GM10847 (cell line): ENCODE data around the gene CISD2.

Experiments
- POLR2A ChIP-seq: IDR thresholded peaks from 2 replicates; pipeline ENCODE4 v1.6.1; 2011; ENCODE audit not compliant: insufficient read length; ENCODE audit errors: extremely low read depth

CISD2 gene, protein sequence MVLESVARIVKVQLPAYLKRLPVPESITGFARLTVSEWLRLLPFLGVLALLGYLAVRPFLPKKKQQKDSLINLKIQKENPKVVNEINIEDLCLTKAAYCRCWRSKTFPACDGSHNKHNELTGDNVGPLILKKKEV

DNA sequence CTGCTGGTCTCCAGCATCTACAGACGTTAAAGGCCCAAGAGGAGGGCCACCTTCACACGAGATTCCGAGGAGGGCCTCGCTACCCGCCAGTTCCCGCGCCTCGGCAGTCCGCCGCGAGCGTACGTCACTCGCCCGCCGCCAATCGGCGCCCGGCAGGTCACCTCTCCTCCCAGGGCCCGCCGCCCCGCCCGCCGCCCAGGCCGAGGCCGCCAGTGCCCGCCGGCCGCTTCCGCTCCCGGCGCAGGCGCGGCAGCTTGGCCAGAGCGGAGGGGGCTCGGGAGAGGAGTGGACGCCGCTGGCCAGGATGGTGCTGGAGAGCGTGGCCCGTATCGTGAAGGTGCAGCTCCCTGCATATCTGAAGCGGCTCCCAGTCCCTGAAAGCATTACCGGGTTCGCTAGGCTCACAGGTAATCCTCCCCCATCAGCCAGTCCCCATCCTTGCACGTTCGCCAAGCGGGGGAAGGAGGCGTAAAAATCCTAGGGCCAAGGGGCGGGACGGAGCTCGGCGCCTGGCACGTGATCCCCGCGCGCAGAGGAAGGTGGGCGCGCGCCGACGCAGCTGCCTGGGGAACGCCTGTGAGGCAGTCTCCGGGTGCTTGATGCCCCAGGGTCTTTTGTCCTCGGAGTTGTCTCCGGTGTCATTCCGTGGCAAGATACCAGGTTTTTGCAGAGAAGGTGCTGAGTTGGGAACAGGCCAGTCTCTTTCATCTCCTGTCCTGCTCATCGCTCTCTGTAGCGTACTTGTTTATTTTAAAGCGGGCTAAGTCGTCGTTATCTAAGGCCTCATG, at the start of gene CISD2:
Gene CISD2 (plus strand): TSS at position 212 of the 788 bp plus-strand sequence. CDS start 93 bp downstream, at position 305.
- peak; percentile 83 for TF ChIP-seq POLR2A

DNA sequence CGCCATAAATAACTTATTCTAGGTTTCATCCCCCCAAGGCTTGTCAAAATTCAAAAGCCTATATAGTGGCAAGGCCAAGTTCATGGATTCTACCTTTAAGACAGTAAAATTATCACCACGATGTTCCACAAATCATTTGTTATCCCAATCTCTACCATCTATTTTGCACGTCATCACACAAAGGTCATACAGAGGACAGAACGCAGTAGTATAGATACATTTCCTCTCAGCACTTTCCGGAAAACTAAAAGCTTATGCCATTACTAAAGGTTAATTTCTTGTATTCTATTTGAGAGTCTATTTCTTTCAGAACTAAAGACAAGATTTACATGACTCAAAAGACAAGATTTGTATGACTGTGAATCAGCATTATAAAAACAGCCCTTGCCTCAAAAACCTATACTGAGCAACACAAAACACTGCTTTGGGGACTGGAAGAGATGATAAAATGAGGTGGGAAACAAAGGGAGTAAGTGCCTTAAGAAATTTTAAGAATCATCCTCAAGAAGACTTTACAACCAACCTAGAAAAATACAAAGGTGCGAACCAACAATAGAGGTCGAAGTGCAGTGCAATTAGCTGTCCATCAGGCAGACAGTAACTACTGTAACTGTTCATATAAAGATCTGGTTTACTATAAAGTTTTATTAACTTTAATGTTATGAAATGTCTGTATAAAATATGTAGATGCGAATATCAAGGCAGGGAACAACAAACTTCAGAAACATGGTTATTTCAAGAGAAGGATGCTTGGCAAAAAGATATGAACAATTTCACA, 49.0 kb upstream of the CISD2 start:
- TF ChIP-seq POLR2A: no peak

DNA sequence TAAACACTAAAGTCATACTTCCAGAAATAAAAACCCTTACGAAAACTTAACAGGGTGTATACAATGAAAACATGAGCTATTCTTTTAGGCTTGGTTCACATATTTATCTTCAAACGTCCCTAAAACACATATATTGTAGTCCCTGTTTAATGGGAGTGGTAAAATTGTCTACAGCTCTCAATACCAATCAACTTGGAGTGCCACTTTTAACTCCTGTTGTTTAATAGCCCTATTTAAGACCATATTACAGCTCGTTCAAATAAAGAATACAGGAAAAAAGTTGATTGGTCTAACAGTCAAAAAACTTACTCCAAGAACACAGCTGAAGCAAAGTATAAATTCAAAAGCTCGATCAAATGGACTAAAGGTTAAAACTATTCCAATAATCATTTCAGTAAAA, 45.3 kb upstream of the CISD2 start:
- TF ChIP-seq POLR2A: no peak

DNA sequence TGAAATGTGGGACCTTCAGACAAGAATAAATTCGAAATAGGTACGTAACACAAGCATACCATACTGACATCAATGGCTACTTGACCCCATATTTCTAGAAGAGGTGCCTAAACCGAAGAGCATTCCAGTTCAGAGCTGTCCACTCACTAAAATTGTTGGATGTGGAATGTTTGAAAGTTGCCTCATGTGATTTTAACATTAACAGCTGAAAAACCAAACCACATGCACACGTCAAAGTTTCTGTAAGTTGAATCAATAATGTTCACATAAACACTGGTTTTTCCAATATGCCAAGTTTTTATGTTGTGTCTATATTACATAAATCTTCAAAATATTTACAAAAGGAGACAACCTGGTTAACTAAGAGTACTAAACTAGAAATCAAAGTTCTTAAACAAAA, 44.9 kb upstream of the CISD2 start:
- TF ChIP-seq POLR2A: no peak

DNA sequence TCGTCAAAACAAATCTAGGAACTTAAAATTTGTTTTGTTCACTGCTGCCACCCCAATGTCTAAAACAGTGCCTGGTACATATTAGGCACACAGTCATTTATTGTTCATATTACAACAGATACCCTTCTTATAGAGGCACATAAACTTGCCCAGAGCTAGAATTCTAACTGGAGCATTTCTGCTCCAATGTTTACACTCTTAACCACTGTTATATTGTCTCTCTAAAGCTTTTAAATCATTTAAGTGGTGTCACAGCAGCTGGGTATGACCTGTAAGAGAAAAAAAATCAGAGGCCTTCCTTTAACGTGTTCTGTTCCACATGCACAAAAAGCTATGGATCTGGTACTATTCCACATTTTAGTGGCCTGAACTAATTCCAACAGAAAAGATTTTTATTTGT, 44.4 kb upstream of the CISD2 start:
- TF ChIP-seq POLR2A: no peak

DNA sequence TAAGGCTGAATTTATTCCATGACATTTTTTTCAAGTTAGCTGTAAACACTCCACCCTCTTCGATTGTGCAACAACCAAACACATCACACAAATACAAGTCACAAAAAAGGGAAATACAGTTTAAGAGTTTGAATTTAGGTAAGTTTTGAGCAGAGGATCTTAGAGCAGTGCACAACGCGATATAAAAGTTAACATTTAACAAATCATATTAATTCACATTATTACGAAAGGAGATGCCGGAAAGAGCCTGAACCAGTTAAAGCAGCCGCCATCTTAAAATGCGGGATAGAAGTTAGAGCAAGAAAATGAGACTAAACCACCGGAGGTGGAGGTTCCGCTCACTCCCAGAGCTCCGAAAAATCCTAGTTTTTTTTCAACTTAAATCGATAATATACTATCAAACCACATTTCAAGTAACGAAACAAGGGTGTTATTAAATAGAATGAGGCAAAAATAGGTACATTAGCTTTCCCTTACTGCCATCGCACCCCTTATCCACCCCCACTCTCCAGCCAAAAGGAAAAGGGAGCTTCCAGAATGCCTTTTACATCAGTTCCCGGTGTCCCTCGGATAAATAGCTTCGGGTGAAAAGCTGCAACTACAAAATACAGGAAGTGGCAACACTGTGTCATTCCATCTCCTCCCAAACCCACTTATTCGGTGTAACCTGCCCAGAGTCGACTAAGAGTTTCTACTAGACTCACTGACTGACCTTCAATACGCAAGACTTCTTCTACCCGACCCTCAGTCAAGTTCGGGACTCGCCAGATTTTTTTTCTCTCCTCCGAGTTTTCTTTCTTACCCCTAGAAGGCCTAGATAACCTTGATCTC, 43.3 kb upstream of the CISD2 start:
- no peak for TF ChIP-seq POLR2A

DNA sequence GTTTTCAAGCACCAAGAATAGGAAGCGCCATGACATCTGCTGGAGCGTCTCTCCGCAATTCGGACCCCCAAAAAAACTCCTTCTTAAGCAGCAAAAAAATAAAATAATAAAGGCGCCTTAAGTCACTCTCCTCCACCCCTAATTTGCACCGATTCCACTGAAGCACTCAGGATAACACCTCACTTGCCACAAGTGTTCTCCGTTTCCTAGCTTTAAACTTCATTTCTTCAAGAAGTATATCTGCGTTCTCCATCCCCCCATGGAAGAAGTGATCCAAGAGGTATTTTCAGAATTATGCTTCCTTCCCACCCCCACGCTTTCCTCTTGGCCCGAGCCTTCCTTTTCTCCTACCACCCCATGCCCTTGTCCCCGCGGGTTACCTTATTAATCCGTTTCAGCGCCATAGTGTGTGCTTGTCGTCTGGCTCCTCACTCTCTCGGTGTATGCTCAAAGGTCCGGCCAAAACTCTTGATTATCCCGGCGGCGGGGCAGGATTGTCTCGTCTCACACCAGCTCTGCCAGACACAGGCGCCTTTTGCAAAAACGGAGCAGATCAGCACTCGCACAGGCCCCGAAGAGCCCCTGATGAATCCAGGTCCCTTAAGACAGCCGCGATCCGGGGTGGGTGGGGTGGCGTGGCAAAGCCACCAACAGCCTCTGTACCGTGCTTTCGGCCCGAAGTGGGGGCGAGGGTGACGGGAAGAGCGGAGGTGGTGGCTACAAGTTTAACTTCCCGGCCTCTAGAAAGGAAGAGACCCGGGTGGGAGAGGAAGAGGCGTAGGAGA, 42.5 kb upstream of the CISD2 start:
- TF ChIP-seq POLR2A: no peak

DNA sequence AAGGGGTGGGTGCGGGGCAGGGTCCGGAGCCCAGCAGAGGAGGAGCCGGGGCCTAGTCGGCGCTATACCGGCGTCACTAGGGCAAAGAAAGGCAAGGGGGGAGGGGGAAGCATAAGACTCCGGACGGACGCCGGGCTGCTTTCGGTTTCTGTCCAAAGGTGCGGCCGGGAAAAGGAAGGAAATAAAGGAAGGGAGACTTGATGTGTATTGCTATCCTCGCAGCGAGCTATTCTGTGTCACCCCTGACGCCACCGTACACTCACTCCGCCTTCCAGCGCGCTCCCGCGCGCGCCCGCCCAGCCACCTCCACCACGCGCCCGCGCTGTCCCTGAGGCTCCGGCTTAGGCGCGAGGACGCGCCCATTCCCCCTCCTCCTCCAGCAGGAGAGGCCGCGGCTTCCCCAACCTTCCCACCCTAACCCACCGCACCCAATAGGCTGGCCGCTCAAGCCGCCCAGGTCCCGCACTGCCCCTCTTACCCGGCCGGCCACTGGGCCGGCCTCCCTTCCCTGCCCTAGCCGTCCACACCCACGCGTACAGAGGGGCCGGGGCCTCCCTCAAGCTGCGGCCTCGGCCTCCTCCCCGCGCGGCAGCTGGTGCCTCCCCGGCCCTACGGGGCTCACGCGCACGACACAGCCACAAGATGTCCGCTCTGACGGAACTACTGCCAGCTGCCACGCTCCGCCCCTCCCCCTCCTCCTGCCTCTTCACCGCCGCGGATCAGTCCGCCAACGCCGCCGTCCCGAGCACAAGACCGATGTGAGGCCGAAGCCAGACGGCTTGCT, 41.7 kb upstream of the CISD2 start, which contains the start of gene UBE2D3:
Gene UBE2D3 (minus strand): TSS at position 662 of the 784 bp plus-strand sequence. CDS start 1,043 bp downstream, outside the sequence.
- peak; percentile 80 for TF ChIP-seq POLR2A

DNA sequence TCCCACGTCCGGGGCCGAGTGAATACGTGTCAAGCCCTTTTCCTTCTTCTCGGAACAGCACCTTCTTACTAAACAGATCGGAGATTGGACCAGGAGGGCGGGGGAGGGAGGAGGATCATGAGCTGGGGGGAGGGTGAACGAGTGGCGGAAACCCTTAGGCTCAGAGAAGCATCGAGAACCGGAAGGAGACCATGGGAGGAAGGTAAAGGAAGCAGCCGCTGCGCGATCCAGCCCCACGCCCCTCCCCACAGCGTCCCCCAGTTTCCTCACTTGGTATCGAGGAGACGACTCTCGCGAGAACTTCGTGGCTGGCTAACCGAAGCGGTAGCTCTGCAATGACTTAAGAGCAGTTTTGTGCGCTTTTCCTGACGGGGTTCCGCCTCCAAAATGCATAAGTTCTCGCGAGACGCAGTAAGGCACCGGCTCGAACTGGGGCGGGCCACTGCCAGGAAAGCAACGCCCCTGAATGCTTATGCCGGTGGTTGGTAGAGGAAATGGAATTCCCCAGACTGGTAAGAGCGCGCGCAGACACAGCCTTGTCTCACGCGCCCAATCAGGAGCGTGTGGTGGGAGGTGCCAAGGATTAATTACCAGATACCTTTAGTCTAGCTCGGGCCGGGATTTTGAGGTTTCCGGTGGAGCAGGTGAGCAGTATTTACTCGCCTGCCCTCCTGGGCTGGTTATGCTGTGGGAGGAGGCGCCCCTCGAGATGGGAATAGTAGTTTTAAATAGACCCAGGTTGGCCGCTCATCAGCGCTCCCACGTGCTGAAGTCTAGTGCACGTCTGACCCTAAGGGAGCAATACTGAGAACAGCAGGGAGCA, 40.9 kb upstream of the CISD2 start:
- peak; percentile 50 for TF ChIP-seq POLR2A

DNA sequence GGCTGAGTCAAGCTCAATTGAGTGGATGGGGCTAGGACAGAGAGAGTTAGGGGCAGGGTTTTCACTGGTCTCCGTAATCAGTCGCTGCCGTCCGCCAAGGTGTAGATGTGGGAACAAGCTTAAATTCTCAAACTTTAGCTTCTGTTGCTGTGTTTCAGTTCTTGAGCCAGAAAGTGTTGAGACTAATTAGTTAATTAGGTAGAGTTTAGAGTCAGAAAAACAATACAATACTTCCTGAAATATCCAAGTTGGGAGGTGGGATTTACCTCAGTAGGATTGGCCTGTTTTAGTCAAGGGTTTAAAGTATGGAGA, 40.3 kb upstream of the CISD2 start:
- TF ChIP-seq POLR2A: no peak

DNA sequence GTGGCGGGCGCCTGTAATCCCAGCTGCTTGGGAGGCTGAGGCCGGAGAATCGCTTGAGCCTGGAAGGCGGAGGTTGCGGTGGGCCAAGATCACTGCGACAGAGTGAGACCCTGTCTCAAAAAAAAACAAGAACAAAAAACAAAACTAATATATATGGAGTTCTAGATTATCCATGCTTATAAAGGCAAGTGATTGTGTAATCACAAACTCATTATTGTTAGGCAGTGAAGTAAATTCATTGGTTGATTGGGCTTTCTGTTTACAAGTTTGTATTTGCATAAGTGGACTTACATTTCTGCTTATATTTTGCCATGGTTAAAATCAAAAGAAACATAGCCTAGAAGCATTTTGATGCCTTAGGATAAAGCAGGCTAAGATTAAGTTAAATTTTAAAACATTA, 39.0 kb upstream of the CISD2 start:
- no peak for TF ChIP-seq POLR2A

DNA sequence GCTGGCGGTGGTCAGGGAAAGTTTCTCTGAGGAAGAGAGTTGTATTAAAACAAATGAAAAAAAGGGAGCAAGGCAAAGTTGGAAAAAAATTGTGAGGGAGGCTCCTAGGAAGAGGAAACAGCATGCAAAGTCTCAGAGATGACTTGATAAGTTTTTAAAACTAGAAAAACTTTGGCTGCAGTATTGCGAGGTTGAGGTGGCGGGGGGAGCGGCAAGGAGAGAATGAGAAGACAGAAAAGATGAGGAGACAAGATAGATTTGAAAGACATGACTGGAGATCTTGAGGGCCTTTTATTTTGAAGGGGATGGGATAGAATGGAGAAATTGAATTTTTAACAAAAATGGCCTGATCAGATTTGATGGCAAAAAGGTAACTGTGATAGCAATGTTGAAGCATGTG, 36.7 kb upstream of the CISD2 start:
- TF ChIP-seq POLR2A: no peak

DNA sequence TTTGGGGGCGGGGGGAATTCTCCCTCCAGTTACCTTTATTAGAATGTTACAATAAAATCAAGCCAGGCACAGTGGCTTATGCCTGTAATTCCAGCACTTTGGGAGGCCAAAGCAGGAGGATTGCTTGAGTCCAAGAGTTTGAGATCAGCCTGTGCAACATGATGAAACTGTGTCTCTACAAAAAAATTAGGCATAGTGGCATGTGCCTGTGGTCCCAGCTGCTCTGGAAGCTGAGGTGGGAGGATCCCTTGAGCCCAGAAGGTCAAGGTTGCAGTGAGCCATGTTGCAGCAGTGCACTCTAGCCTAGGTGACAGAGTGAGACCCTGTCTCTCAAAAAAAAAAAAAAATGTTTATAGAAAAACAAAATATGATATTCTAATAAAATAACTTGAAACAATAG, 36.1 kb upstream of the CISD2 start:
- TF ChIP-seq POLR2A: no peak
